ENCODE measurements around the gene PPARGC1A.

- TF ChIP-seq CTCF (IDR thresholded peaks at IDR 0.05) (no peak), REST (IDR thresholded peaks at IDR 0.05) (no peak), RNF2 (IDR thresholded peaks at IDR 0.05; ENCODE audit: borderline replicate concordance, low read depth) (no peak), CEBPB (IDR thresholded peaks at IDR 0.05) (no peak), ESRRA (IDR thresholded peaks at IDR 0.05; ENCODE audit: borderline replicate concordance, low read length) (no peak), HOXB13 (CRISPR knock-in tag; IDR thresholded peaks at IDR 0.05; ENCODE audit: low read depth) (no peak), POLR2A (IDR thresholded peaks at IDR 0.05; ENCODE audit: low read length) (no peak), SREBF2 (IDR thresholded peaks at IDR 0.05) (no peak)
Observed at GRCh38 chr4:23766344-23766743, 123.5 kb downstream of the PPARGC1A start.
